Hippocampal formation (tissue), 2 donors: ENCODE results near the gene OXSR1.
"Not testable (repeated sequence)": the region's sequence is repeated elsewhere in the genome, so short reads cannot be mapped to it uniquely, and the experiment has no call there.

ENCODE experiments used
- DNase-seq, 2 donors: peaks; one replicate each; lab custom pipeline; 2025; lab: John Stamatoyannopoulos, UW

Gene OXSR1

GRCh38 chr3:38224357-38224756, 59.0 kb downstream of the OXSR1 start:
- DNase-seq: no peak

DNA sequence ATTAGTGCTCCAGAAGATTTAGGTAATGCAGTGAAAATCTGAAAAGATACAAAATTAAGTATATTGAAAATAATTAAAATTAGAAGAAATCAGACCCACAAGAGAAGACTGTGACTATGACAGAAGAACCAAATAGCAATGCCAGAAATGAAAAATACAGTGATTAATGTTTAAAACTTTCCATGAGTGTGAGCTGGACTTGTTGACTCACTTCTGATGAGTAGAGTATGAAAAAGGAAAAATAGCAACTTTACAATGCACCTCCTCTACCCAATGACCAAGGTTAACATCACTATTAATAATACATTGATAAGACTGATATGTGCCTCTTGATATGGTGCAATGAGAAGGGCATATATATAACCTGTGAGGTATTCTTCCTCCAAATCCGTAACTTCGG, 60.9 kb downstream of the OXSR1 start:
- DNase-seq: no peak

DNA sequence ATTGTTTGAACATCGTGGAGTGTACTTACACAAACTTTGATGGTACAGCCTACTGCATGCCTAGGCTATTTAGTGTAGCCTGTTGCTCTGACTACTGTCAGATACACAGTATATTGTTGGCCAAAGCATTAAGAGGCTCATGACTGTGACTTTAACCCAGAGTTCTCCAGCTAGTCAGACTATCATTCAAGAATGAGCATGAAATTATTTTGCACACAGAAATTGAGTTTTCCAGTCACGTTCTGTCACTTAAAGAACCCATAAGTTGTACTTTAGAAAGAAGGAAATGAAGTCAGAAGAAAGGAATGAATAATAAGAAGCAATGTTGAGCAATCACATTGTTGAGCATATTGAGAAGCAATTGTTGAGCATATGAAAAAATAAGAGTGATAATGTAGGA, 62.7 kb downstream of the OXSR1 start:
- DNase-seq: no peak

GRCh38 chr3:38229036-38229435, 63.7 kb downstream of the OXSR1 start:
- DNase-seq: no peak

DNA sequence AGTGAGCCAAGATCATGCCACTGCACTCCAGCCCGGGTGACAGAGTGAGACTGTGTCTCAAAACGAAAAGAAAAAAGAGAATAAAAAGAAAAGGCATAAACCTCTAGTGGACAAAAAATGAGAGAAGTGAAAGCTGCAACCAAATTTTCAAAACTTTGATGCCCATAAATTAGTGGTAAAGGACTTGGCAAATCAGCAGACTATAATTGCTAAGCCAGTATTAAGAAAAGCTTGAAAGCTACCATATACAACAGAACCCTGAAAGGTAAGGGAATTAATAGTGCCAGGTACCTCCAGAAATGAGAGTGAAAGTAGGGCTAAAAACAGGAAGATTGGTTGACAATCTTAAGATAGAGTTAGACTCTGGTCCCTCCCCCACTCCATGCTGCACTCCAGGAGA, 67.4 kb downstream of the OXSR1 start:
- no peak for DNase-seq

DNA sequence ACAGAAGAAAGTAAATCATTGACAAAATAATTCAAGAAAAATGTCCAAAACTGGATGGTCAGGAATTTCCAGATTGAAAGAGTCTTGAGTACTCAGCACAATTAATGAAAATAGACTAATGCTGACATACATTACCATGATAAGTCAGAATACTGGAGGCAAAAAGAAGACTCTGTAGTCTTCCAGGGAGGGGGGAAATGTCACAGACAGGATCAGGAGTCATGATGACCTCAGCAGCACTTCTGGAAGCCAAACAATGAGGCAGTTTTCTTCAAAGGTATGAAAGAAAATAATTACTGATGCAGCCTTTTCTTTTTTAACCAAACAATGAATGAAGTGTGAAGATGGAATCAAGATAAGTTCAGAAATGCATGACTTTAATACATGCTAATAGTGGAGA, 70.1 kb downstream of the OXSR1 start:
- DNase-seq: no peak

DNA sequence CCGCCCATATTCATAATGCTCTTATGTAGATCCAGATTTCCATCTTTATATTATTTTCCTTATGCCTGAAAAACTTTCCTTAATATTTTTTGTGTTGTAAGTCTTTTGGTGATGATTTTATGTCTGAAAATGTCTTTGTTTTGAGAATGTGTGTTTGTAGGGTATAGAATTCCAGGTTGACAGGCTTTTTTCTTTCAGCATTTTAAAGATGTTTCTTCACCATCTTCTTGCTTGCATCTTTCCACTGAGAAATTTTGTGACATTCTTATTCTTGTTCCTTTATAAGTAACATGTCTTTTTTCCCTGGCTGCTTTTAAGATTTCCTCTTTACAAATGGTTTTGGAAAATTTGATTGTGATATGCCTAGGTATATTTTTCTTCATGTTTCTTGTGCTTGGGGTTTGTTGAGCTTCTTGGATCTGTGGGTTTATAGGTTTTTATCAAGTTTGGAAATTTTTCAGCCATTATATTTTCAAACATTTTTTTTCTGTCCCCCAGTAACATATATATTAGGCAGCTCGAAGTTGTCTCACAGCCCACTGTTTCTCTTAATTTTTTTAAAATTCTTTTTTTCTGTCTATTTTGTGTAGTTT, 73.2 kb downstream of the OXSR1 start:
- no peak for DNase-seq

DNA sequence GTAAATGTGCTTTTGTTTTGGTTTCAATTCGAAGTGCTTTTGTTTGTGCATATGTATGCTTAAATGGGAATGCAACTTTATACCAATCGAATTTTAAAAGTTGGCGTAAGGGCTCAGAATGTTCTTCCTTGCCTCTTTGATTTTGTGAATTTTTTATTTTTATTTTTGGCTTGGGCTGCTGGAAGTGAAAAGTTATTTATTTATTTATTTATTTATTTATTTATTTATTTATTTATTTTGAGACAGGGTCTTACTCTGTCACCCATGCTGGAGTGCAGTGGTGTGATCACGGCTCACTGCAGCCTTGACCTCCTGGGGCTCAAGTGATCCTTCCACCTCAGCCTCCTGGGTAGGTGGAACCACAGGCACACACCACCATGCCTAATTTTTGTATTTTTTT, 77.5 kb downstream of the OXSR1 start:
- not testable (repeated sequence) for DNase-seq

GRCh38 chr3:38245930-38246329, 80.6 kb downstream of the OXSR1 start:
- DNase-seq: no peak

GRCh38 chr3:38247366-38248035, 82.2 kb downstream of the OXSR1 start:
- no peak for DNase-seq

- no peak for DNase-seq
Observed at GRCh38 chr3:38250198-38250597, 84.9 kb downstream of the OXSR1 start.

GRCh38 chr3:38251197-38251596, 85.9 kb downstream of the OXSR1 start:
- no peak for DNase-seq

- DNase-seq: no peak
Observed at GRCh38 chr3:38253704-38254103, 88.4 kb downstream of the OXSR1 start.

DNA sequence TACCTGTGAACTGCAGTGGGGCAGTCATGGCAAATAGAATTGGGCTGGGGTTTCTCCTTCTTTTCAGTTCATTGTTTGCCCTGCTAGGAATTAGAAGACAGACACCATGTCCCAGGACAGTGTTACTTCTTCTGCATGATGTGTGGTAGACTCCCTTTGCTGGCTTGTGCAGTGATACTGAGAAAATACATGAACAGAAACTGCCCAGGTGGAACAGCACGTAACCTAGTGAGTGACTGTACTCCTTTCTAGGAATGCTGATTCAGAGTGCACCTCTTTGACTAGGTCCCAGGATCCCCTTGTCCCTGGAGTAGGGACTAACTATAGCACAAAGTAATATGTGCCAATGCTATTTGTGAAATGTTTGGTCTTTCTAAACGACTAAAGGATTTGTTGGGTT, 89.5 kb downstream of the OXSR1 start:
- no peak for DNase-seq

- no peak for DNase-seq
Observed at GRCh38 chr3:38255627-38256026, 90.3 kb downstream of the OXSR1 start.

GRCh38 chr3:38257583-38257982, 92.2 kb downstream of the OXSR1 start:
- DNase-seq: no peak

- DNase-seq: no peak
Observed at GRCh38 chr3:38260474-38260873, 95.1 kb downstream of the OXSR1 start.

- no peak for DNase-seq
Observed at GRCh38 chr3:38264353-38264771, 99.0 kb downstream of the OXSR1 start.

DNA sequence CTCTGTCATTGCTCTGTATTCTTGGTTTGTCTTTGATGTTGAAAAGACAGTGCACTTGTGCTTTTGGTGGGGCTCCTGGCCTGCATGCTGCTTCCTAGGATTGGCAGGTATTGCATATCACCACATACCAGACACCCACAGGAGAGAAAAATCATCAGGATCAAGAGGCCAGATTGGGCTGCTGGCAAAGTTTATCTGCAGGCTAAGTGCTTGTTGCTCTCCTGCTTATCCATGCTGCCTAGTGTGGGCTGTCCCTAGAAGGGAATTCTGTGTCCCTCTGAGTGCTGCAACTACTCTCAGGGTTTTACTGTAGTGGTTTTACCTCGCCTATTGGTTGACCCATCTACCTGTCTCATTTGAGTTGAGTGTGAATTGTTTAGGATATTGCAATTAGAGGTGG, 99.4 kb downstream of the OXSR1 start:
- no peak for DNase-seq

DNA sequence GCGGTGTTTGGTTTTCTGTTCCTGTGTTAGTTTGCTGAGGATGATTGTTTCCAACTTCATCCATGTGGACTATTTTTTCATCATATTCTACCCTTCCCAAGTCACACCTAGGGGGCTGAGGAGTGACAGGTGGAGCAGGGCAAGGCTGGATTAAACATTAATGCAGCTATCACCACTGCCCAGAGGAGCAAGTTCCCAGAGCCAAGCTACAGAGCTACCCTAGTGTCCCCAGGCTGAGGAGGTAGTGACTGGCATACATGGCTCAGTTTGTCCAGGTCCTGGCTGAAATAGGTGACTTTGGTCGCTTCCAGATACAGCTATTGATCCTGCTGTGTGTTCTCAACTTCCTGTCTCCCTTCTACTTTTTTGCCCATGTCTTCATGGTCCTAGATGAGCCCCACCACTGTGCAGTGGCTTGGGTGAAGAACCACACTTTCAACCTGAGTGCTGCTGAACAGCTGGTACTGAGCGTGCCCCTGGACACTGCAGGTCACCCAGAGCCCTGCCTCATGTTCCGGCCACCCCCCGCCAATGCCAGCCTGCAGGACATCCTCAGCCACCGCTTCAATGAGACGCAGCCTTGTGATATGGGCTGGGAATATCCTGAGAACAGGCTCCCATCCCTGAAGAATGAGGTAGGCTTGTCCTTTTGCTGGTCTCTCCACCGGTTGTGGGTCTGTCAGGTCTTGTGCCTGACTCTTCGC, 100.4 kb downstream of the OXSR1 start, which contains the start of gene SLC22A13:
SLC22A13 (plus strand) TSS at position 209 of the 704 bp plus-strand sequence; CDS start at position 258, 49 bp downstream.
- no peak for DNase-seq

DNA sequence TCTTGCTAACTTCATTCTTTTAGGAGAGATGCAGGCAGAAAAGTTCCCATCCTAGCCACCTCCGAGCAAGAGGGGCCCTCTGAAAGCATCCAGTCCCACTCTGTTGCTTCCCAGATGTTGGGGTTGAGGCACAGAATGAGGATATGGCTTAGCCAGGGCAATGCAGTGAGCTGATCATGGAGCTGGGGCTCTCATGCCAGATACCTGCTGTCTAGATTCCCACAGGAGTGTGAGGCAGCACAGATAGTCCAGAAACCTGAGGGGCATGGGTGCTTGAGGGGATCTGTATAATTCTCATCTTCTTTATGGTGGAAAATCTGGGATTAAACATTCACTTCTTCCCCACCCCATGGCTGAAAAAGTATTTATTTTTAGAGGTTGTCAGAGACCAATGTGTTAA, 101.5 kb downstream of the OXSR1 start:
- DNase-seq: no peak

DNA sequence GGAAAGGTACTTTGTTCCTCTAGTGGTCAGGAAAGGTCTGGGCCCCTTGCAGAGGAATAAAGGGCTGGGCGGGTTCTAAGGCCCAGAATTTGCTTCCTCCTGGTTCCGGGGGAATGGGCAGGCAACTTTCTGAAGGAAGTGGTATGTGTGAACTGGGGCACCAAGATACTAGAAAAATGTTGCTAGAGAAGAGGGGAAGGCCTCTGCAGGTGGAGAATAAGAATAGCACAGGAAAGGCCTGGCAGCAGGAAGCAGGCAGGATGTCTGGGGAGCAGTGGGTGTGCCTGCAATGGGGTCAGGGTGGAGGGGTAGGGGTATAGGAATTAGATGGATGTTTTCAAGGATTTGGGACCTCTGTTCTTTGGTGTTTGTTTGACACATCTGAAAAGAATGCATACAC, 102.3 kb downstream of the OXSR1 start:
- no peak for DNase-seq

- DNase-seq: no peak
Observed at GRCh38 chr3:38268087-38268486, 102.8 kb downstream of the OXSR1 start.
